Omental fat pad (tissue), 4 donors: ENCODE measurements around the gene PRDM5. TPM values are rescaled to one million over a fixed set of nuclear protein-coding genes. Genes with fewer than 3 reads are reported as not detected.

ENCODE experiments used
- ATAC-seq: fragments of 150-250 bp; one replicate; pipeline ENCODE4 v1.9.1; 2016; ENCODE audit warnings: mild to moderate bottlenecking, moderate library complexity; ENCODE audit not compliant: low FRiP score
- DNase-seq: peaks from one replicate; pipeline ENCODE4 v3.0.0-alpha.2; 2019; ENCODE audit warnings: low spot score
- total RNA-seq, 4 donors: library from RNA; depleted of rRNA; stranded (reverse); fragments of >200 nt; gene quantifications; one replicate each; pipeline ENCODE4 v1.1.0, GENCODE V29; 2016
- TF ChIP-seq, protein P1 (sequence below), 3 donors: fragments of 450-650 bp; IDR thresholded peaks; one replicate each; pipeline ENCODE4 v1.5.1; 2016 to 2017; ENCODE audit warnings: antibody characterized with exemption in 3 of 3, mild to moderate bottlenecking in 3 of 3, moderate library complexity in 2 of 3

Gene PRDM5
- total RNA-seq, 4 donors from 2014 or later = 6.0 to 18.8 (median 12.0) TPM

- DNase-seq (no peak), ATAC-seq (no peak)
- TF ChIP-seq, protein P1, sequence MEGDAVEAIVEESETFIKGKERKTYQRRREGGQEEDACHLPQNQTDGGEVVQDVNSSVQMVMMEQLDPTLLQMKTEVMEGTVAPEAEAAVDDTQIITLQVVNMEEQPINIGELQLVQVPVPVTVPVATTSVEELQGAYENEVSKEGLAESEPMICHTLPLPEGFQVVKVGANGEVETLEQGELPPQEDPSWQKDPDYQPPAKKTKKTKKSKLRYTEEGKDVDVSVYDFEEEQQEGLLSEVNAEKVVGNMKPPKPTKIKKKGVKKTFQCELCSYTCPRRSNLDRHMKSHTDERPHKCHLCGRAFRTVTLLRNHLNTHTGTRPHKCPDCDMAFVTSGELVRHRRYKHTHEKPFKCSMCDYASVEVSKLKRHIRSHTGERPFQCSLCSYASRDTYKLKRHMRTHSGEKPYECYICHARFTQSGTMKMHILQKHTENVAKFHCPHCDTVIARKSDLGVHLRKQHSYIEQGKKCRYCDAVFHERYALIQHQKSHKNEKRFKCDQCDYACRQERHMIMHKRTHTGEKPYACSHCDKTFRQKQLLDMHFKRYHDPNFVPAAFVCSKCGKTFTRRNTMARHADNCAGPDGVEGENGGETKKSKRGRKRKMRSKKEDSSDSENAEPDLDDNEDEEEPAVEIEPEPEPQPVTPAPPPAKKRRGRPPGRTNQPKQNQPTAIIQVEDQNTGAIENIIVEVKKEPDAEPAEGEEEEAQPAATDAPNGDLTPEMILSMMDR (IDR thresholded peaks at IDR 0.05) = no peak
Observed at GRCh38 chr4:120916937-120917336, 5.6 kb downstream of the PRDM5 start.

- DNase-seq (no peak), ATAC-seq (no peak)
- TF ChIP-seq, protein P1 (IDR thresholded peaks at IDR 0.05) = no peak
Observed at GRCh38 chr4:120915336-120915735, 7.2 kb downstream of the PRDM5 start.

DNA sequence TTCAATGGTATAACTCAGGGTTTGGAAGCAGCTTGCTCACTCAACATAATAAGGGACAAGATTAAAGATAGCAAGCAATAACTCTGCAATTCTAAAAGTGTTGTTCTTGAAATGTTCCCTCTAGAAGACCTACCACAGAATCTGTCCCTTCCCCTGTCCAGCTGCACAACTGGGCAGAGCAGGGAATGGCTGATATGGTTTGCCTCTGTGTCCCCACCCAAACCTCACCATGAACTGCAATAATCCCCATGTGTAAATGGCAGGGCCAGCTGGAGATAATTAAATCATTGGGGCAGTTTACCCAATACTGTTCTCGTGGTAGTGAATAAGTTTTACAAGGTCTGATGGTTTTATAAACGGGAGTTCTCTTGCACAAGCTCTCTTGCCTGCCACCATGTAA, 19.1 kb downstream of the PRDM5 start:
- no peak for ATAC-seq
- no peak for DNase-seq
- TF ChIP-seq, protein P1 (IDR thresholded peaks at IDR 0.05) = no peak

DNA sequence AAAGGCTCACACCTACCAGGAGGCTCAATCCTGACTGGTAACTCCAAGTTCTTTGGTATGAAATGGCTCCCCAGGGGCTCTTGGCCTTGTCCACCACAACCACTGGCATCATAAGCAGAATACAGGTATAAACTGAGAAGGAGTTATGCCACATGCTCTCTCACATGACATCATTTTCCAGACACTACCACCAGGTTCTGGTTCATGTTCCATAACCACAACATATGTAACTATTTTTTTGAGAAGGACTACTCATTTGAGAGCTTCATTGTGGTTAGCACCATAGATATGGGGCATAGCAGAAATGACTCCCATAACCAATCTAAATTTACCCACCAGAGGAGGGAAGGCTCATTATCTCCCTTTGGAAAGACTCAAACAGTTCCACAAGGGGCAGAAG, 19.6 kb downstream of the PRDM5 start:
- DNase-seq (no peak), ATAC-seq (no peak)
- TF ChIP-seq, protein P1 (IDR thresholded peaks at IDR 0.05) = no peak

DNA sequence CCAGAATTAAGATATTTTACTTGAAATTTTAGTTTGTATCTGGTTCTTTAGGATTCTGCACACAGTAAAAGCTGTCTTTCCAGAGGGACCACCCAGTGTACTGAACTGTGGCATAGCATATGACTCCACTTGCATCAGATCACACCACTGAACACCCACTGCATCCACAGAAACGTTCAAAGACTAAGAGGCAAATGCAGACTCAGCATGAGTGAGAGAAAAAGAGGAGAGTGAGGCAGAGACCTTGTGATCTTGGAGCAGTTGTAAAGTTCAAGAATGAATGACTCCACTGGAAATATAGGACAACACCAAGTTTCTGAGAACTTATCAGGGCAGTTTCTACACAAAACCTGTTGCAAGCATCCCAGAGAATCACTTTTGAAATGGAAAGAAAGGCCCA, 20.8 kb downstream of the PRDM5 start:
- DNase-seq (no peak), ATAC-seq (no peak)
- TF ChIP-seq, protein P1 (IDR thresholded peaks at IDR 0.05) = no peak

DNA sequence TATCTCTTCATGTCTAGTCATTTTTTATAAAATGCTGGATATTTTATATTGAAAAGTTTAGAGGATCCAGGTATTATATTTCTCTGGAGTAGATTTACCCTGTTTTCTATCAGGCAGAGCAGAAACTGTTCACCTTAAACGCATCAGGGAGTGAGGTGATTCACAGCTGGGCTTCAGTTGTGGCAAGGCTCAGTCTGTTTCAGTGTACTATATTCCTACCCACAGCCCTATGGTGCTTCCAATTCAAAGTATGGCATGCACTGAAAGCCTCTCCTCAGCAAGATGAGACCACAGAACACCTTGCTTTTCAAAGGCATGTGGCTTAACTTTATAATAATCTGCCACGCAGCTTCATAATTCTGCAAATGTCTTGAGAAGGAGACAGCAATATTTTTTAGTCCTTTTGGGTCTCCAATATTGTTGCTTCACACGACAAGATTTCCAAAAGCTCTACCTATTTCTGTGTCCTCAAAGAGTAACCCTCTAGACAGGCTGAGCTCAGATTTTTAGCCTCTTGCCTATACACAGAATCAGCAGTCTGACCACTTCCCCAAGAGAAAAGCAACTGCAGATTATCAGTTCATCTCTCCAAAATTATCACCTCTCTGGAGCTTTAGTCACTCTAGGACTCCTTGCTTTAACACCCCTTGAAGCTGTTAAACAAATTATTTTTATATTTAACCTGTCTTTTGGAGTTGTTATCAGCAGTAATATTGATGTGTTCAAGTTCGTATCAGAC, 24.4 kb downstream of the PRDM5 start:
- no peak for ATAC-seq
- TF ChIP-seq, protein P1 (IDR thresholded peaks at IDR 0.05) = no peak

DNA sequence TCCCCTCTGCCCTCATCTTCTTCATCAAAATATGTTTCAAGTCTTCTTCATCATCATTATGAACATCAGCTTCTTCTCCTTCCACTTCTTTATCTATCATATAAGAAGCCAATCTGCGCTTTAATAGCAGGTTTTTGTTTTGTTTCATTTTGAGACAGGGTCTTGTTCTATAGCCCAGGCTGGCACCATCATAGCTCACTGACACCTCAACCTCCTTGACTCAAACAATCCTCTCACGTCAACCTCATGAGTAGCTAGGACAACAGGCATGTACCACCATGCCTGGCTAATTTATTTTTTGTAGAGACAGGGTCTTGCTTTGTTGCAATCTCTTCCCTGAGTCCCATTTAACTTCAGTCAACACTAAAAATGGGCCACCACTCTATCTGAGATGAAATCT, 27.0 kb downstream of the PRDM5 start:
- ATAC-seq (no peak), DNase-seq (no peak)
- TF ChIP-seq, protein P1 (IDR thresholded peaks at IDR 0.05) = no peak

More for the DNA sequence above, 24.4 kb downstream of the PRDM5 start:
- no peak for DNase-seq
